ENCODE measurements around the gene MED12L.

The MED12L gene

GRCh38 chr3:151483488-151483887, 398.0 kb downstream of the MED12L start:
- no peak overlapping the region for H3K4me3 ChIP-seq (ENCODE audit: low read length)
- no peaks in the 10 kb centered on the region for H3K27me3 ChIP-seq (ENCODE audit: control insufficient read depth, insufficient read depth, low read length)
- H3K4me1 ChIP-seq (ENCODE audit: control insufficient read depth, insufficient read depth, low read length): no peaks in the 10 kb centered on the region
- no peaks in the 10 kb centered on the region for H3K9me3 ChIP-seq (ENCODE audit: control insufficient read depth, low read length)
- H3K36me3 ChIP-seq (ENCODE audit: control insufficient read depth, insufficient read depth, low read length): no peaks in the 10 kb centered on the region
- H3K9ac ChIP-seq (ENCODE audit: low read length): no peak overlapping the region

- Histone ChIP-seq H3K4me3 (ENCODE audit: low read length) (no peak overlapping the region), H3K4me1 (ENCODE audit: control insufficient read depth, insufficient read depth, low read length) (no peaks in the 10 kb centered on the region), H3K9ac (ENCODE audit: low read length) (no peak overlapping the region), H3K27me3 (ENCODE audit: control insufficient read depth, insufficient read depth, low read length) (no peaks in the 10 kb centered on the region), H3K36me3 (ENCODE audit: control insufficient read depth, insufficient read depth, low read length) (no peaks in the 10 kb centered on the region), H3K9me3 (ENCODE audit: control insufficient read depth, low read length) (no peaks in the 10 kb centered on the region)
Observed at GRCh38 chr3:151483961-151484520, 398.6 kb downstream of the MED12L start.

Data from mucosa of stomach (tissue), 1 donor.